Esophagus (tissue), 2 donors: ENCODE measurements around the gene SCN1B. TPM values are rescaled to one million over a fixed set of nuclear protein-coding genes. Genes with fewer than 3 reads are reported as not detected.

Experiments
- H3K27ac ChIP-seq, 2 donors: one replicate each; pipeline ENCODE4 v1.5.1; 2013; ENCODE audit warnings: low read depth in 2 of 2, mild to moderate bottlenecking in 2 of 2, inconsistent platforms in 1 of 2, low read length in 1 of 2, moderate library complexity in 1 of 2
- H3K27me3 ChIP-seq, 2 donors: one replicate each; pipeline ENCODE4 v1.6.1; 2013; ENCODE audit warnings: low read length in 2 of 2, control low read depth in 1 of 2, mild to moderate bottlenecking in 1 of 2; ENCODE audit not compliant: insufficient read depth in 2 of 2, control insufficient read depth in 1 of 2
- H3K36me3 ChIP-seq, 2 donors: one replicate each; pipeline ENCODE4 v1.6.1; 2013; ENCODE audit warnings: low read length in 1 of 2; ENCODE audit not compliant: control insufficient read depth in 2 of 2, insufficient read depth in 2 of 2
- H3K4me1 ChIP-seq, 2 donors: one replicate each; pipeline ENCODE4 v1.6.1; 2013; ENCODE audit warnings: low read length in 1 of 2; ENCODE audit not compliant: control insufficient read depth in 2 of 2, insufficient read depth in 2 of 2
- H3K4me3 ChIP-seq, 2 donors: one replicate each; pipeline ENCODE4 v1.5.1; 2013; ENCODE audit warnings: low read length in 2 of 2, mild to moderate bottlenecking in 2 of 2, low read depth in 1 of 2, moderate library complexity in 1 of 2
- H3K9me3 ChIP-seq, 2 donors: one replicate each; pipeline ENCODE4 v1.6.1; 2013; ENCODE audit warnings: mild to moderate bottlenecking in 2 of 2, low read depth in 1 of 2, low read length in 1 of 2, moderate library complexity in 1 of 2; ENCODE audit not compliant: control insufficient read depth in 2 of 2, insufficient read depth in 1 of 2
- WGBS, 2 donors: extraction: QIAGEN DNeasy Blood & Tissue Kit; methylation state at CpG; one replicate each; pipeline ENCODE4 v1.1.7; 2013; 5-methylcytosine and 5-hydroxymethylcytosine counted together
- polyA plus RNA-seq, 2 donors: library from polyadenylated mRNA; stranded (reverse); fragments of 200-250 nt; gene quantifications; one replicate each; pipeline ENCODE4 v1.2.3, GENCODE V29; 2013
- donor health status: healthy with polysubstance abuse.
- donor health status: Bipolar disorder and iron deficiency.

Gene SCN1B
- polyA plus RNA-seq, 2 donors = 0.73 to 1.1 TPM

- H3K4me1 ChIP-seq = no peaks in the 10 kb centered on the region
- H3K27me3 ChIP-seq = no peaks in the 10 kb centered on the region
- H3K4me3 ChIP-seq = no peak overlapping the region
- WGBS, 2 donors = 77 to 83% methylated on average over 10 of the region's 10 CpGs
- H3K27ac ChIP-seq = no peak overlapping the region
- peaks cover 3 to 4% of the 10 kb centered on the region in 2 donors for H3K9me3 ChIP-seq
- no peaks in the 10 kb centered on the region for H3K36me3 ChIP-seq
Measured at GRCh38 chr19:35068941-35069634, 38.8 kb downstream of the SCN1B start.

GRCh38 chr19:35069696-35070095 lies 39.4 kb downstream of the SCN1B start:
- H3K4me1 ChIP-seq = no peaks in the 10 kb centered on the region
- no peaks in the 10 kb centered on the region for H3K36me3 ChIP-seq
- no peaks in the 10 kb centered on the region for H3K27me3 ChIP-seq
- WGBS, 2 donors = 64 to 76% methylated on average over 1 of the region's 1 CpG
- no peak overlapping the region for H3K27ac ChIP-seq
- H3K9me3 ChIP-seq = peaks cover 3 to 4% of the 10 kb centered on the region in 2 donors
- H3K4me3 ChIP-seq = no peak overlapping the region

DNA sequence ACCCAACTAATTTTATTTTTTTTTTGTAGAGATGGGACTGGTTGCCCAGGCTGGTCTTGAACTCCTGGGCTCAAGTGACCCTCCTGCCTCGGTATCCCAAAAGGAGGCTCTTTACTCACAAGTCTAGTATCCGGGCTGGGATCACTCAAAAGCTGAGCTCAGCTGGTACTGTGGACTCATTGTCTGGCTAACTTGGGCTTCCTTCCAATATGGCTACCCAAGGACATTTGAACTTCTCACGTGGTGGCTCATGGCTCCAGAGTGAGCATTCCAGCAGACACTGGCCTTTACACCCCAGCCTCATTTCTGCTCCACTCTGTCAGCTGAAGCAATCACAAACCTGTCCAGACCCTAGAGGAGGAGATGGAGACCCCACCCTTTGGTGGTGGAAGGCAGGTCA lies 40.2 kb downstream of the SCN1B start:
- H3K4me3 ChIP-seq = no peak overlapping the region
- no peak overlapping the region for H3K27ac ChIP-seq
- no peaks in the 10 kb centered on the region for H3K4me1 ChIP-seq
- H3K27me3 ChIP-seq = no peaks in the 10 kb centered on the region
- H3K9me3 ChIP-seq = peaks cover 3 to 4% of the 10 kb centered on the region in 2 donors
- 81 to 93% methylated on average over 3 of the region's 3 CpGs for WGBS, 2 donors
- no peaks in the 10 kb centered on the region for H3K36me3 ChIP-seq

GRCh38 chr19:35073516-35073915 lies 43.2 kb downstream of the SCN1B start:
- Histone ChIP-seq H3K27ac (no peak overlapping the region), H3K9me3 (peaks cover 4 to 5% of the 10 kb centered on the region in 2 donors), H3K4me3 (no peak overlapping the region), H3K36me3 (no peaks in the 10 kb centered on the region), H3K4me1 (no peaks in the 10 kb centered on the region), H3K27me3 (no peaks in the 10 kb centered on the region)
- WGBS, 2 donors = 78% methylated on average over 10 of the region's 10 CpGs

GRCh38 chr19:35073941-35074340 lies 43.7 kb downstream of the SCN1B start:
- Histone ChIP-seq H3K27me3 (no peaks in the 10 kb centered on the region), H3K9me3 (peaks cover 4 to 5% of the 10 kb centered on the region in 2 donors), H3K4me3 (no peak overlapping the region), H3K4me1 (no peaks in the 10 kb centered on the region), H3K27ac (no peak overlapping the region), H3K36me3 (no peaks in the 10 kb centered on the region)
- WGBS, 2 donors = 78 to 80% methylated on average over 8 of the region's 8 CpGs

- 89 to 91% methylated on average over 17 to 21 of the region's 21 CpGs for WGBS, 2 donors
- Histone ChIP-seq H3K27ac (no peak overlapping the region), H3K36me3 (no peaks in the 10 kb centered on the region), H3K9me3 (peaks cover 4 to 5% of the 10 kb centered on the region in 2 donors), H3K4me3 (no peak overlapping the region), H3K4me1 (no peaks in the 10 kb centered on the region), H3K27me3 (no peaks in the 10 kb centered on the region)
Measured at GRCh38 chr19:35074426-35075201, 44.3 kb downstream of the SCN1B start.

GRCh38 chr19:35075202-35076025 lies 45.1 kb downstream of the SCN1B start:
- Histone ChIP-seq H3K27ac (no peak overlapping the region), H3K9me3 (peaks cover 4 to 5% of the 10 kb centered on the region in 2 donors), H3K36me3 (no peaks in the 10 kb centered on the region), H3K27me3 (no peaks in the 10 kb centered on the region), H3K4me3 (no peak overlapping the region), H3K4me1 (no peaks in the 10 kb centered on the region)
- WGBS, 2 donors = 90 to 91% methylated on average over 18 to 21 of the region's 21 CpGs

GRCh38 chr19:35076026-35076370 lies 45.7 kb downstream of the SCN1B start:
- peaks cover 0 to 2% of the 10 kb centered on the region in 2 donors for H3K9me3 ChIP-seq
- no peaks in the 10 kb centered on the region for H3K36me3 ChIP-seq
- H3K27me3 ChIP-seq = no peaks in the 10 kb centered on the region
- no peaks in the 10 kb centered on the region for H3K4me1 ChIP-seq
- 81 to 86% methylated on average over 6 of the region's 6 CpGs for WGBS, 2 donors
- H3K4me3 ChIP-seq = no peak overlapping the region
- H3K27ac ChIP-seq = no peak overlapping the region

GRCh38 chr19:35076657-35077056 lies 46.4 kb downstream of the SCN1B start:
- WGBS, 2 donors = 66% methylated on average over 8 of the region's 8 CpGs
- no peaks in the 10 kb centered on the region for H3K36me3 ChIP-seq

More at GRCh38 chr19:35076657-35077056, 46.4 kb downstream of the SCN1B start:
- H3K4me1 ChIP-seq = no peaks in the 10 kb centered on the region
- H3K27me3 ChIP-seq = no peaks in the 10 kb centered on the region
- H3K4me3 ChIP-seq = no peak overlapping the region
- H3K9me3 ChIP-seq = peaks cover 0 to 2% of the 10 kb centered on the region in 2 donors
- H3K27ac ChIP-seq = no peak overlapping the region
